Keratinocyte (primary cell): ENCODE data around the gene SCP2. TPM values are rescaled to one million over a fixed set of nuclear protein-coding genes. Genes with fewer than 3 reads are reported as not detected.

Experiments used
- DNase-seq: peaks from one replicate; pipeline ENCODE4 v3.0.0-alpha.2; 2011; ENCODE audit warnings: low read depth, missing footprints, low spot score
- FAIRE-seq: peaks from 2 replicates; lab custom pipeline; 2011; peaks lifted over from hg19 to GRCh38; lab: Jason Lieb, UNC
- H2AFZ ChIP-seq: 2 replicates; pipeline ENCODE4 v1.6.0; 2012; ENCODE audit warnings: low read length, control low read depth, inconsistent platforms; ENCODE audit not compliant: control insufficient read depth
- H3K27ac ChIP-seq: 2 replicates; pipeline ENCODE4 v1.5.1; 2011; ENCODE audit warnings: low read length; ENCODE audit not compliant: control insufficient read depth, insufficient read depth
- H3K27me3 ChIP-seq: 3 replicates; pipeline ENCODE4 v1.6.0; 2011; ENCODE audit warnings: low read length; ENCODE audit not compliant: control insufficient read depth, insufficient read depth; ENCODE audit errors: extremely low read depth
- H3K36me3 ChIP-seq, 2 experiments: 2 replicates in 1 of 2; 3 replicates in 1 of 2; pipeline ENCODE4 v1.5.1; 2011; ENCODE audit warnings: low read length in 2 of 2, mild to moderate bottlenecking in 1 of 2; ENCODE audit not compliant: control insufficient read depth in 2 of 2, insufficient read depth in 2 of 2; ENCODE audit errors: extremely low read depth in 1 of 2
- H3K4me1 ChIP-seq: 3 replicates; pipeline ENCODE4 v1.5.1; 2011; ENCODE audit warnings: low read length; ENCODE audit not compliant: control insufficient read depth, insufficient read depth; ENCODE audit errors: extremely low read depth
- H3K4me2 ChIP-seq: 3 replicates; pipeline ENCODE4 v1.6.0; 2011; ENCODE audit warnings: low read depth, low read length; ENCODE audit not compliant: control insufficient read depth, insufficient read depth; ENCODE audit errors: extremely low read depth
- H3K4me3 ChIP-seq, 3 experiments: fragments of 200-600 bp in 1 of 3; sonication (generic) in 1 of 3; 2 replicates in 2 of 3; 3 replicates in 1 of 3; pipeline ENCODE4 v1.5.1; 2011 to 2016; ENCODE audit warnings: low read length in 3 of 3, mild to moderate bottlenecking in 3 of 3, control low read depth in 2 of 3, inconsistent platforms in 1 of 3, low read depth in 1 of 3, mixed read lengths in 1 of 3, mixed run types in 1 of 3, moderate library complexity in 1 of 3; ENCODE audit not compliant: control insufficient read depth in 2 of 3, insufficient read depth in 2 of 3; ENCODE audit errors: extremely low read depth in 1 of 3
- H3K79me2 ChIP-seq: 2 replicates; pipeline ENCODE4 v1.6.0; 2012; ENCODE audit warnings: low read length; ENCODE audit not compliant: control insufficient read depth, insufficient read depth
- H3K9ac ChIP-seq: 3 replicates; pipeline ENCODE4 v1.6.0; 2011; ENCODE audit warnings: low read length; ENCODE audit not compliant: control insufficient read depth, insufficient read depth; ENCODE audit errors: extremely low read depth
- H3K9me1 ChIP-seq: 3 replicates; pipeline ENCODE4 v1.6.0; 2011; ENCODE audit warnings: low read length; ENCODE audit not compliant: control insufficient read depth, insufficient read depth; ENCODE audit errors: extremely low read depth
- H3K9me3 ChIP-seq: 2 replicates; pipeline ENCODE4 v1.5.1; 2012; ENCODE audit warnings: low read depth, low read length; ENCODE audit not compliant: control insufficient read depth
- H4K20me1 ChIP-seq: 3 replicates; pipeline ENCODE4 v1.6.0; 2011; ENCODE audit warnings: low read length; ENCODE audit not compliant: control insufficient read depth, insufficient read depth; ENCODE audit errors: extremely low read depth
- EZH2 ChIP-seq: IDR thresholded peaks from one replicate; pipeline ENCODE4 v1.6.1; 2012; ENCODE audit warnings: inconsistent platforms, mild to moderate bottlenecking, low read length, moderate library complexity
- dilution Hi-C: fragments of 300-500 bp; cut with MboI; formaldehyde crosslinking; loops from one replicate; pipeline ENCODE4 v1.7.0; 2020; ENCODE audit warnings: low sequenced_read_pairs; ENCODE audit not compliant: extremely low pct_ligation_motif_present
- polyA plus RNA-seq, 5 experiments: library from polyadenylated mRNA; depleted of rRNA in 3 of 5; stranded (reverse) in 3 of 5; stranded (forward) in 1 of 5; unstranded in 1 of 5; fragments of >200 nt; gene quantifications; 1 replicate in 1 of 5; 2 replicates in 3 of 5; 3 replicates in 1 of 5; pipeline versions ENCODE4 v1.2.1 to v1.2.3, GENCODE V29; 2011 to 2012; ENCODE audit warnings: missing spikeins in 2 of 5, low read depth in 1 of 5, low replicate concordance in 1 of 5
- small RNA-seq, 3 experiments: library from RNA; depleted of rRNA; stranded (forward); fragments of <200 nt; gene quantifications; one replicate each; pipeline ENCODE3, GENCODE V24; 2012; ENCODE audit warnings: low read depth in 3 of 3, low replicate concordance in 1 of 3; ENCODE audit not compliant: insufficient read length in 3 of 3
- TF ChIP-seq, protein P1 (sequence below), 3 experiments: IDR thresholded peaks in 1 of 3; conservative IDR thresholded peaks in 1 of 3; optimal IDR thresholded peaks in 1 of 3; 2 replicates in 2 of 3; 3 replicates in 1 of 3; pipeline versions ENCODE3 to v1.5.1; 2011; ENCODE audit warnings: low read length in 3 of 3, mild to moderate bottlenecking in 3 of 3, moderate library complexity in 2 of 3, control low read depth in 1 of 3, inconsistent platforms in 1 of 3; ENCODE audit not compliant: insufficient read depth in 2 of 3; ENCODE audit errors: extremely low read depth in 1 of 3

Gene SCP2
- polyA plus RNA-seq, 1 donor (not counting 4 experiments of a cell fraction or from before 2014, with no cell fraction given): 116 TPM

- no peak for FAIRE-seq
- Histone ChIP-seq H3K4me2 (no peak overlapping the region), H3K79me2 (no peaks in the 10 kb centered on the region), H3K4me1 (no peaks in the 10 kb centered on the region), H3K9me3 (peaks cover 33% of the 10 kb centered on the region), H3K4me3 (no peak overlapping the region), H3K9me1 (no peaks in the 10 kb centered on the region), H3K27ac (no peak overlapping the region), H4K20me1 (no peaks in the 10 kb centered on the region), H3K27me3 (peaks cover 5% of the 10 kb centered on the region), H3K36me3 (no peaks in the 10 kb centered on the region), H2AFZ (no peak overlapping the region), H3K9ac (no peak overlapping the region)
- TF ChIP-seq, protein P1, sequence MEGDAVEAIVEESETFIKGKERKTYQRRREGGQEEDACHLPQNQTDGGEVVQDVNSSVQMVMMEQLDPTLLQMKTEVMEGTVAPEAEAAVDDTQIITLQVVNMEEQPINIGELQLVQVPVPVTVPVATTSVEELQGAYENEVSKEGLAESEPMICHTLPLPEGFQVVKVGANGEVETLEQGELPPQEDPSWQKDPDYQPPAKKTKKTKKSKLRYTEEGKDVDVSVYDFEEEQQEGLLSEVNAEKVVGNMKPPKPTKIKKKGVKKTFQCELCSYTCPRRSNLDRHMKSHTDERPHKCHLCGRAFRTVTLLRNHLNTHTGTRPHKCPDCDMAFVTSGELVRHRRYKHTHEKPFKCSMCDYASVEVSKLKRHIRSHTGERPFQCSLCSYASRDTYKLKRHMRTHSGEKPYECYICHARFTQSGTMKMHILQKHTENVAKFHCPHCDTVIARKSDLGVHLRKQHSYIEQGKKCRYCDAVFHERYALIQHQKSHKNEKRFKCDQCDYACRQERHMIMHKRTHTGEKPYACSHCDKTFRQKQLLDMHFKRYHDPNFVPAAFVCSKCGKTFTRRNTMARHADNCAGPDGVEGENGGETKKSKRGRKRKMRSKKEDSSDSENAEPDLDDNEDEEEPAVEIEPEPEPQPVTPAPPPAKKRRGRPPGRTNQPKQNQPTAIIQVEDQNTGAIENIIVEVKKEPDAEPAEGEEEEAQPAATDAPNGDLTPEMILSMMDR (optimal IDR thresholded peaks at IDR 0.05 in 1 of 3, IDR thresholded peaks at IDR 0.05 in 1 of 3, conservative IDR thresholded peaks at IDR 0.05 in 1 of 3; ENCODE audit: extremely low read depth in 1 of 3, insufficient read depth in 2 of 3, low read length in 3 of 3): no peak
- no peak for TF ChIP-seq EZH2
- no peak for DNase-seq
- dilution Hi-C loops: no loop called here
These were observed 166.9 kb downstream of the SCP2 start for GRCh38 chr1:53093778-53094532.

- TF ChIP-seq, protein P1 (optimal IDR thresholded peaks at IDR 0.05 in 1 of 3, IDR thresholded peaks at IDR 0.05 in 1 of 3, conservative IDR thresholded peaks at IDR 0.05 in 1 of 3; ENCODE audit: extremely low read depth in 1 of 3, insufficient read depth in 2 of 3, low read length in 3 of 3): no peak
- no peak for TF ChIP-seq EZH2
- H3K27me3 ChIP-seq: peaks cover 5% of the 10 kb centered on the region
- no peaks in the 10 kb centered on the region for H3K79me2 ChIP-seq
- no peaks in the 10 kb centered on the region for H3K4me1 ChIP-seq
- FAIRE-seq: no peak
- DNase-seq: no peak
- H3K9me3 ChIP-seq: peaks cover 39% of the 10 kb centered on the region
- dilution Hi-C loops: no loop called here
- H3K4me2 ChIP-seq: no peak overlapping the region
- no peak overlapping the region for H3K27ac ChIP-seq
- no peak overlapping the region for H2AFZ ChIP-seq
- H3K4me3 ChIP-seq: no peak overlapping the region
- H3K9ac ChIP-seq: no peak overlapping the region
- no peaks in the 10 kb centered on the region for H4K20me1 ChIP-seq
- no peaks in the 10 kb centered on the region for H3K9me1 ChIP-seq
- H3K36me3 ChIP-seq: no peaks in the 10 kb centered on the region
These were observed 167.4 kb downstream of the SCP2 start for GRCh38 chr1:53094533-53094919.

Small RNAs within 50 kb of the gene (small RNA-seq; reads per million reads assigned to genes)
- gene AC099677.1 (0 reads per million in 3 experiments), gene AC099677.2 (0 reads per million in 3 experiments), gene HIGD1AP11 (0 reads per million in 3 experiments), gene MIR1273F (0 reads per million in 3 experiments), gene MIR1273G (0 reads per million in 3 experiments), gene MIR5095 (0 to 0.33 (median 0) reads per million in 3 experiments)

Other genes starting within 250 kb of the SCP2 start
- 22.6 to 27.4 TPM (median 23.5 TPM) in 3 replicates for gene COA7, start 228.9 kb upstream of the SCP2 start, polyA plus RNA-seq
- 11.9 to 13.9 TPM (median 13.4 TPM) in 3 replicates for gene ZYG11B, start 200.8 kb upstream of the SCP2 start, polyA plus RNA-seq
- 0.40 to 0.65 TPM (median 0.64 TPM) in 3 replicates for gene ZYG11A, start 84.5 kb upstream of the SCP2 start, polyA plus RNA-seq
- gene ECHDC2, start 5.5 kb upstream of the SCP2 start, polyA plus RNA-seq: 28.8 to 66.3 TPM (median 58.6 TPM) in 3 replicates
- not detected in 3 replicates for gene PODN, start 134.9 kb downstream of the SCP2 start, polyA plus RNA-seq
- gene SLC1A7, start 215.4 kb downstream of the SCP2 start, polyA plus RNA-seq: not detected in 3 replicates